Right cardiac atrium (tissue), 5 donors: ENCODE data around the gene KLF1. TPM values are rescaled to one million over a fixed set of nuclear protein-coding genes. Genes with fewer than 3 reads are reported as not detected.

Experiments used
- microRNA-seq, 2 donors: library from miRNA; unstranded; fragments of <30 nt; microRNA quantifications; one replicate each; pipeline ENCODE4 v1.2.0, GENCODE V29; 2020 to 2021
- polyA plus RNA-seq: library from polyadenylated mRNA; stranded (reverse); fragments of 200-250 nt; gene quantifications from one replicate; pipeline ENCODE4 v1.2.3, GENCODE V29; 2013
- total RNA-seq, 4 donors: library from RNA; stranded (reverse); fragmentation: NEBNext Ultra II Directional; extraction: Animal tissue kit (Norgen Biotek cat#: 25700); gene quantifications; one replicate each; pipeline ENCODE4 v1.2.1, GENCODE V29; 2021
- donor health status: healthy with polysubstance abuse.
- donor health status: DM: no; HTN: yes; CAD: no.
- donor health status: DM: no; HTN: no; CAD: no.
- donor health status: DM: no; HTN: yes; CAD: no; lungs with severe emphysema.
- donor health status: DM: yes; HTN: yes; CAD: no.

Gene KLF1
- total and polyA plus RNA-seq, 5 donors, result not detected

Small RNA genes within 50 kb of the gene (microRNA-seq; reads per million reads assigned to microRNA genes)
- 0 reads per million in 2 donors for gene MIR5695
- 0 reads per million in 2 donors for gene MIR6794

Other genes with a start within 250 kb of the KLF1 start
- 10 to 100 TPM; 32.7 to 52.6 (median 42.1) TPM for gene MAN2B1, start 220.5 kb downstream of the KLF1 start, total RNA-seq
- gene MAN2B1, start 220.5 kb downstream of the KLF1 start, polyA plus RNA-seq, result 19.8 TPM
- 10 to 100 TPM in 1 of 4 donors, 1 to 10 TPM in 3; 6.3 to 10.5 (median 8.1) TPM for gene WDR83, start 220.4 kb downstream of the KLF1 start, total RNA-seq
- gene WDR83, start 220.4 kb downstream of the KLF1 start, polyA plus RNA-seq, result 10.0 TPM
- 10 to 100 TPM; 40.8 to 52.0 (median 49.7) TPM for gene DHPS, start 205.3 kb downstream of the KLF1 start, total RNA-seq
- gene DHPS, start 205.3 kb downstream of the KLF1 start, polyA plus RNA-seq, result 49.4 TPM
- not detected for gene GNG14, start 199.2 kb downstream of the KLF1 start, total RNA-seq
- not detected for gene GNG14, start 199.2 kb downstream of the KLF1 start, polyA plus RNA-seq
- gene FBXW9, start 190.6 kb downstream of the KLF1 start, total RNA-seq, result 1 to 10 TPM; 1.2 to 2.0 (median 1.9) TPM
- 2.1 TPM for gene FBXW9, start 190.6 kb downstream of the KLF1 start, polyA plus RNA-seq
- gene TNPO2, start 163.3 kb downstream of the KLF1 start, total RNA-seq, result 10 to 100 TPM; 44.3 to 54.6 (median 45.0) TPM
- 24.8 TPM for gene TNPO2, start 163.3 kb downstream of the KLF1 start, polyA plus RNA-seq
- gene TRIR, start 152.5 kb downstream of the KLF1 start, total RNA-seq, result 100 to 1,000 TPM; 112 to 135 (median 129) TPM
- gene TRIR, start 152.5 kb downstream of the KLF1 start, polyA plus RNA-seq, result 219 TPM
- 10 to 100 TPM; 49.7 to 64.7 (median 58.2) TPM for gene GET3, start 149.7 kb downstream of the KLF1 start, total RNA-seq
- gene GET3, start 149.7 kb downstream of the KLF1 start, polyA plus RNA-seq, result 87.2 TPM
- gene BEST2, start 135.4 kb downstream of the KLF1 start, total RNA-seq, result not detected
- not detected for gene BEST2, start 135.4 kb downstream of the KLF1 start, polyA plus RNA-seq
- gene HOOK2, start 111.6 kb downstream of the KLF1 start, total RNA-seq, result 10 to 100 TPM in 2 of 4 donors, 1 to 10 TPM in 2; 9.3 to 22.9 (median 13.4) TPM
- 18.0 TPM for gene HOOK2, start 111.6 kb downstream of the KLF1 start, polyA plus RNA-seq
- gene JUNB, start 95.7 kb downstream of the KLF1 start, total RNA-seq, result 100 to 1,000 TPM in 1 of 4 donors, 10 to 100 TPM in 3; 29.9 to 209 (median 51.9) TPM
- 156 TPM for gene JUNB, start 95.7 kb downstream of the KLF1 start, polyA plus RNA-seq
- gene PRDX2, start 85.4 kb downstream of the KLF1 start, total RNA-seq, result 100 to 1,000 TPM; 595 to 772 (median 666) TPM
- gene PRDX2, start 85.4 kb downstream of the KLF1 start, polyA plus RNA-seq, result 834 TPM
- gene THSD8, start 85.1 kb downstream of the KLF1 start, total RNA-seq, result 1 to 10 TPM; 2.2 to 3.6 (median 3.0) TPM
- 2.5 TPM for gene THSD8, start 85.1 kb downstream of the KLF1 start, polyA plus RNA-seq
- gene RNASEH2A, start 80.6 kb downstream of the KLF1 start, total RNA-seq, result 1 to 10 TPM; 2.6 to 4.6 (median 3.7) TPM
- 3.5 TPM for gene RNASEH2A, start 80.6 kb downstream of the KLF1 start, polyA plus RNA-seq
- gene RTBDN, start 52.6 kb downstream of the KLF1 start, total RNA-seq, result not detected
- not detected for gene RTBDN, start 52.6 kb downstream of the KLF1 start, polyA plus RNA-seq
- under 1 TPM in 3 of 4 donors, not detected in 1; 0.31 to 0.59 (median 0.34) TPM for gene MAST1, start 48.7 kb downstream of the KLF1 start, total RNA-seq
- 0.20 TPM for gene MAST1, start 48.7 kb downstream of the KLF1 start, polyA plus RNA-seq
- gene DNASE2, start 5.8 kb downstream of the KLF1 start, total RNA-seq, result 10 to 100 TPM; 22.2 to 30.6 (median 24.5) TPM
- 19.2 TPM for gene DNASE2, start 5.8 kb downstream of the KLF1 start, polyA plus RNA-seq
- 10 to 100 TPM; 22.7 to 38.2 (median 27.4) TPM for gene GCDH, start 4.0 kb upstream of the KLF1 start, total RNA-seq
- 26.1 TPM for gene GCDH, start 4.0 kb upstream of the KLF1 start, polyA plus RNA-seq
- under 1 TPM in 1 of 4 donors, not detected in 3; 0.48 TPM for gene SYCE2, start 32.1 kb upstream of the KLF1 start, total RNA-seq
- gene SYCE2, start 32.1 kb upstream of the KLF1 start, polyA plus RNA-seq, result 0.07 TPM
- gene FARSA, start 46.5 kb upstream of the KLF1 start, total RNA-seq, result 10 to 100 TPM; 32.6 to 44.8 (median 42.9) TPM
- 38.7 TPM for gene FARSA, start 46.5 kb upstream of the KLF1 start, polyA plus RNA-seq
- 100 to 1,000 TPM; 314 to 703 (median 631) TPM for gene CALR, start 51.4 kb upstream of the KLF1 start, total RNA-seq
- 374 TPM for gene CALR, start 51.4 kb upstream of the KLF1 start, polyA plus RNA-seq
- gene RAD23A, start 58.7 kb upstream of the KLF1 start, total RNA-seq, result 100 to 1,000 TPM; 127 to 137 (median 133) TPM
- 122 TPM for gene RAD23A, start 58.7 kb upstream of the KLF1 start, polyA plus RNA-seq
- gene GADD45GIP1, start 70.0 kb upstream of the KLF1 start, total RNA-seq, result 10 to 100 TPM; 24.3 to 33.2 (median 29.1) TPM
- gene GADD45GIP1, start 70.0 kb upstream of the KLF1 start, polyA plus RNA-seq, result 64.5 TPM
- 10 to 100 TPM in 2 of 4 donors, 1 to 10 TPM in 2; 5.0 to 13.8 (median 11.1) TPM for gene DAND5, start 82.4 kb upstream of the KLF1 start, total RNA-seq
- gene DAND5, start 82.4 kb upstream of the KLF1 start, polyA plus RNA-seq, result 7.0 TPM
- gene NFIX, start 108.3 kb upstream of the KLF1 start, total RNA-seq, result 100 to 1,000 TPM; 123 to 168 (median 156) TPM
- 67.4 TPM for gene NFIX, start 108.3 kb upstream of the KLF1 start, polyA plus RNA-seq
- 10 to 100 TPM in 2 of 4 donors, 1 to 10 TPM in 2; 8.0 to 11.9 (median 10.1) TPM for gene LYL1, start 215.7 kb upstream of the KLF1 start, total RNA-seq
- 8.0 TPM for gene LYL1, start 215.7 kb upstream of the KLF1 start, polyA plus RNA-seq
- gene TRMT1, start 229.5 kb upstream of the KLF1 start, total RNA-seq, result 10 to 100 TPM; 14.8 to 22.2 (median 17.5) TPM
- 19.9 TPM for gene TRMT1, start 229.5 kb upstream of the KLF1 start, polyA plus RNA-seq
- gene NACC1, start 231.1 kb upstream of the KLF1 start, total RNA-seq, result 10 to 100 TPM; 27.6 to 44.2 (median 40.2) TPM
- gene NACC1, start 231.1 kb upstream of the KLF1 start, polyA plus RNA-seq, result 40.2 TPM